Mammary epithelial cell (primary cell): Measurements from ENCODE around the gene NDEL1.

Experiments used
- CTCF ChIP-seq, 2 donors: IDR thresholded peaks in 1 of 2; conservative IDR thresholded peaks in 1 of 2; 2 replicates each; pipeline ENCODE4 v1.5.1; 2011 to 2012; ENCODE audit warnings: inconsistent platforms in 2 of 2, low read length in 2 of 2, mild to moderate bottlenecking in 2 of 2, control low read depth in 1 of 2, low read depth in 1 of 2; ENCODE audit not compliant: insufficient read depth in 1 of 2; ENCODE audit errors: extremely low read depth in 1 of 2
- EZH2 ChIP-seq: IDR thresholded peaks from 2 replicates; pipeline ENCODE4 v1.6.1; 2012; ENCODE audit warnings: low read length, inconsistent platforms, borderline replicate concordance

GRCh38 chr17:8462564-8462963 lies 26.9 kb downstream of the NDEL1 start:
- TF ChIP-seq CTCF (conservative IDR thresholded peaks at IDR 0.05 in 1 of 2, IDR thresholded peaks at IDR 0.05 in 1 of 2; ENCODE audit: extremely low read depth in 1 of 2, insufficient read depth in 1 of 2, low read depth in 1 of 2, low read length in 2 of 2) (no peak), EZH2 (no peak)
